AG04449 (cell line): ENCODE data around the gene SCUBE1.

Experiments used
- CTCF ChIA-PET: fragments of 350-600 bp; formaldehyde crosslinking; extraction: SDS; loops from one replicate; lab custom pipeline; 2021; ENCODE audit warnings: antibody characterized with exemption; lab: Yijun Ruan, JAX
- POLR2A ChIA-PET: fragments of 400-600, 350-600 bp; formaldehyde crosslinking; extraction: SDS; loops from one replicate; lab custom pipeline; 2020; ENCODE audit warnings: antibody characterized with exemption, inconsistent platforms; lab: Yijun Ruan, JAX
- DNase-seq: peaks from one replicate; pipeline ENCODE4 v3.0.0-alpha.2; 2010; ENCODE audit warnings: low read depth, low spot score
- H3K4me3 ChIP-seq: 2 replicates; pipeline ENCODE4 v1.5.1; 2011; ENCODE audit warnings: low read depth, mild to moderate bottlenecking, control low read depth, low read length
- CTCF ChIP-seq: IDR thresholded peaks from one replicate; pipeline ENCODE4 v1.5.1; 2011; ENCODE audit warnings: mild to moderate bottlenecking, moderate library complexity, low read length, control low read depth, inconsistent platforms; ENCODE audit not compliant: insufficient read depth; ENCODE audit errors: missing control alignments

Gene SCUBE1

DNA sequence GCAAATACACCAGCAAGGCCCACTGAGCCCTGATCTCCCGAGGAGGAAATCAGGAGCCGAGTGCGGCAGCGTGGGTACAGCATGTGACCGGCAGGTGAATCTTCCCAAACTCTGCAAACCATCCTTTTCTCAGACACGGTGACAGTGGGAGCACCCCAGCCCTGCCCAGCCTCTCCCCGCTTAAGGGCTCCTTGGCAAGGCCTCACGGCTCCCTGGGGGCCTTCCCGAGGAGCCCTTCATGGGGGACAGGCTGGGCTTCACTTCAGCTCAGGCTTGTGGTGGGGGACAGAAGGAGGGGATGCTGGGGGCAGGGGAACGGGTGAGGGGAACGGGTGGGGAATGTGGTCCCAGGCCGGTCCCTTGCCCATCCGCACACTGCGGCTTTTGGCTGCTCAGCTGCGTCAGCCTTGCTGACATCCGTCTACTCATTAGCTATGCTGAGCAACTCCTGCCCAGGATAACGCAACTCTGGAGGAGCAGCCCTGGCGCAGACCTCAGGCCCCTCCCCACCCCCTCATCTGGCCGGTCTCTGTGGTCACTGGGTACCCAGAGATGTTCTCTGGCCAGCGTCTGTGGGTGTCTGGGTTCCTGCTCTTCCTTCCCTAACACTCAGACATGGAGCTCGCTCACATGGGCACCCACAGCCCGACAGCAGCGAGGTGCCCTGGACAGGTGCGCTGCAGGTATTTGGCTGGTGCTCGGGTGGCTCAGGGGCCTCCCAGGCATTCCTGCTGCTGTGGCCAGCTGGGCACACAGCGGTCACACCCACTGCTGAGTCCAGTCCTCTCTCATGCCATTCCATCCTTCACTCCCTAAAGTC is 134.3 kb downstream of the SCUBE1 start:
- DNase-seq = no peak
- ChIA-PET CTCF (interaction anchor here (1.1 to 1.3 kb wide), 3 partner anchors 21 to 24 kb away, joined by 3 to 5 read pairs (median 4); no protein-coding TSS in a partner anchor), POLR2A (no interaction called here)
- no peak for TF ChIP-seq CTCF
- no peak overlapping the region for H3K4me3 ChIP-seq

GRCh38 chr22:43207849-43208702 is 135.1 kb downstream of the SCUBE1 start:
- no peak for TF ChIP-seq CTCF
- no peak for DNase-seq
- ChIA-PET POLR2A (no interaction called here), CTCF (interaction anchor here (1.1 to 2.2 kb wide), 3 partner anchors 21 to 25 kb away, joined by 4 to 6 read pairs (median 5); partner anchors contain the start of gene TTLL12)
- no peak overlapping the region for H3K4me3 ChIP-seq

GRCh38 chr22:43207386-43207785 is 135.8 kb downstream of the SCUBE1 start:
- no peak for DNase-seq
- POLR2A ChIA-PET = no interaction called here
- no peak for TF ChIP-seq CTCF
- H3K4me3 ChIP-seq = no peak overlapping the region
- CTCF ChIA-PET = interaction anchor here (1.3 to 2.2 kb wide), 2 partner anchors 20 to 25 kb away, joined by 5 to 6 read pairs; partner anchors contain the start of gene TTLL12

GRCh38 chr22:43206509-43207161 is 136.5 kb downstream of the SCUBE1 start:
- no peak for DNase-seq
- no peak overlapping the region for H3K4me3 ChIP-seq
- ChIA-PET POLR2A (no interaction called here), CTCF (interaction anchor here (2.2 kb wide), 1 partner anchor 19 kb away, joined by 6 read pairs; the partner anchor contains the start of gene TTLL12)
- TF ChIP-seq CTCF = no peak

GRCh38 chr22:43205748-43206508 is 137.2 kb downstream of the SCUBE1 start:
- no peak for DNase-seq
- no peak for TF ChIP-seq CTCF
- ChIA-PET CTCF (interaction anchor here (2.2 kb wide), 1 partner anchor 18 kb away, joined by 6 read pairs; the partner anchor contains the start of gene TTLL12), POLR2A (no interaction called here)
- no peak overlapping the region for H3K4me3 ChIP-seq
